HG02973 (cell line): Measurements from ENCODE around the gene CERT1.

Source experiments
- ATAC-seq: cut with Tn5 transposase; IDR thresholded peaks from one replicate; pipeline ENCODE4 v1.9.1; 2021; ENCODE audit warnings: moderate library complexity; ENCODE audit not compliant: unreplicated experiment

Gene CERT1

DNA sequence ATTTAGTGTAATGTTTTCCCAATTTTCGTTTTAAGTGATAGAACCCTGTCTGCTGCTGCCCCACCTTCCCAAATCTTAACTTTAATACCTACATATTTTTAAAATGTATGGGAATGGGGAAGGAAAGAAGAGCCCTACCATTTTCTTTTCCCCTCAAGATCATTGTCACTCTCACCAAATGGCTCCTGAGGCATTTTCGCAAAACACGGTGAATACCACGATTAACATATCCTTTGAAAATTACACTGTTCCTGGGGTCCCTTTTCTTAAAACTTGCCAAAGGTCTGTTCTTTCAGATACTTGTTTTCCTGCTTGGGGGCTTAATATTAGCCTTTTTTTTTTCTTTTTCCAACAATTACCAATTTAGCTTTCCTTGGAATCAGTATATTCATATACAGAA, 36.1 kb downstream of the CERT1 start:
- no peak for ATAC-seq

DNA sequence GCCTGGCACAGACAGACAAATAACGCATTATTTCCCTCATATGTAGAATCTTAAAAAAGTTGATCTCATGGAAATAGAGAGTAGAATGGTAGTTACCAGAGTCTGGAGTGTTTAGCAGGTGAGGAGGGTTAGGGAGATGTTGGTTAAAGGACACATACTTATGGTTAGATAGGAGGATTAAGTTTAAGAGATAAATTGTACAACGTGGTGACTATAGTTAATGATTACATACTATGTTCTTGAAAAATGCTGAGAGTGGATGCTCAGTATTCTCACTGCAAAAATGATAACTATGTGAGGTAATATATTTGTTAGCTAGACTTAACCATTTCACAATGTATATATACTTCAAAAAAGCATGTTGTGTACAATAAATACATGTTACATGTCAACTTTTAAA, 38.0 kb downstream of the CERT1 start:
- no peak for ATAC-seq

DNA sequence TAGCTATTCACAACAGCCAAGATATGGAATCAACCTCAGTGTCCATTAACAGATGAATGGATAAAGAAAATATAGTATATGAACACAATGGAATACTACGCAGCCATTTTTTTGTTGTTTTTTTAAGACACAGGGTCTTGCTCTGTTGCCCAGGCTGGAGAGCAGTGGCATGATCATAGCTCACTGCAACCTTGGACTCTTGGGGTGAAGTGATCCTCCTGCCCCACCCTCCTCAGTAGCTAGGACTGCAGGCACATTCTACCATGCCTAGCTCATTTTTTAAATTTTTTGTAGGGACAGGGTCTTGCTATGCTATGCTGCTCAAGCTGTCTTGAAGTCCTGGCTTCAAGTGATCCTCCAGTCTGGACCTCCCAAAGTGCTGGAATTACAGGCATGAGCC, 38.5 kb downstream of the CERT1 start:
- no peak for ATAC-seq

DNA sequence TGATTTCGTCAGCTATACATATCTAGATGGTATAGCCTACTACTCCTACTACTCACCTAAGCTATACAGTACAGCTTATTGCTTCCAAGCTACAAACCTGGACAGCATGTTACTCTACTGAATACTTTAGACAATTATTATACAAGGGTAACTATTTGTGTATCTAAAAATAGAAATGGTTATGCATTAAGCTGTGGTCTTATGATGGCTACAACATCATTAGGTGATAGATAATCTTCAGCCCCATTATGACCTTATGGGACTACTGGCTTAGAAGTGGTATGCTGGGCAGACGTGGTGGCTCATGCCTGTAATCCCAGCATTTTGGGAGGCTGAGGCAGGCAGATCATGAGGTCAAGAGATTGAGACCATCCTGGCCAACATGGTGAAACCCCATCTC, 40.2 kb downstream of the CERT1 start:
- ATAC-seq, result no peak

DNA sequence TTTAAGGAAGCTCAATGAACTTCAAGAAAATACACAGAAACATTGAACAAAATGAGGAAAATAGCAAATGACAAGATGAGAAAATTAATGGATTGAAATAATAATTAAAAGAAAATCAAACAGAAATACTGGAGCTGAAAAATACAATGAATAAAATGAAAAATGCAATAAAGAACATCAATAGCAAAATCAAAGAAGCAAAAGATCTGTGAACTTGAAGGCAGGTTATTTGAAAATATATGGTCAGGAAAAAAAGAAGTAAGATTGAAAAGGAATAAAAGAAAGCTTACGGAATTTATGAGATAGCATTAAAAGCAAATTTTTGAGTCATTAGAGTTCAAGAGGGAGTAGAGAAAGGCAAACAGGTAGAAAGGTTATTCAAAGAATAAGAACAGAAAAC, 42.4 kb downstream of the CERT1 start:
- ATAC-seq, result no peak

DNA sequence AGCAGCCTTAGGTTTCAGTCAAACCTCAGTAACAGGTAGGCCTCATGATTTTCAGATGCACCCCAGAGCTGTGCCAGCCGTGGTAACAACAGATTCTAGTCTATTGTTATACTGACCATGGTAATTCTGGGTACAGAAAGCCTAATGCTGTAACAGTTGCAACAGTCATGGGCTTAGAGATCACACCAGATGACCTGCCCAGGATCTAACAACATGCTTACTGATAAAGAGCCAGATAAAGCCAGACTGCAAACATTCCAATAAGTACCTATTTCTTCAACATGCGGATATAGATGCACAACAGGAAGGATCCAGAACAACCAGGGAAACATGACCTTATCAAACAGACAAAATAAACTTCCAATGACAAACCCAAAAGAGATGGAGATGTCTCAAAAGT, 42.8 kb downstream of the CERT1 start:
- no peak for ATAC-seq

DNA sequence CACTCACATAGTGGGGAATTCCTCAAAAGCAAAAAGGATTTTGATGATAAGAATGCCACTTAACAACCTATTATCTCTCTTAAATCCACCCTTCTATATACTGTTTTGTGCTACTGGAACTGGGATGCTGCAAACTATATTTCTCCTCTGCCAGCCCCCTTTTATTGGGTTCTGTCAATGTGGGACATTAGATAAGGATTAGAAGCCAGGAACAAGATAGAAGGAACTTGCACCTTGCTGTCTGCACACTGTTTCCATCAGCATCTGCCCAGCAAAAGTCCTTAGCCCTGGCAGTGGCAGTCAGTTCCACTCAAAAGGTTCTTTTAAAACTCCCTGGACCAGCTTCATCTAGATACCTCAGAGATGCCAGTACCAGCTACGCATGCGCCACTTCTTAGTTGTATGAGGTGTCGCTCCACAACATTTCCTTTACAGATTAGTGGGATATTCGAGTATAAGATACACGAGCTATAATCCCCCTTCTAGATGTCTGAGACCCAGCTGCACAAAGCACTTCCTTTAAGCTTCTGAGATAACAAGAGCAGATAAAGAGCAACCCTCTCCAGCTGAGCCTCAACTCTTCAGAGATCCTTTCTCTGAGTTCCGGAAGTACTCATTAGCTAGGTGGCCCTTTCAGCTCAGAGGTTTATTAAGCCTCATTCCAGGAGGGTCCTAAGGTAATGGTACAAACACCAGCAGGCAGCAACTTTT, 45.3 kb downstream of the CERT1 start:
- ATAC-seq, result no peak

DNA sequence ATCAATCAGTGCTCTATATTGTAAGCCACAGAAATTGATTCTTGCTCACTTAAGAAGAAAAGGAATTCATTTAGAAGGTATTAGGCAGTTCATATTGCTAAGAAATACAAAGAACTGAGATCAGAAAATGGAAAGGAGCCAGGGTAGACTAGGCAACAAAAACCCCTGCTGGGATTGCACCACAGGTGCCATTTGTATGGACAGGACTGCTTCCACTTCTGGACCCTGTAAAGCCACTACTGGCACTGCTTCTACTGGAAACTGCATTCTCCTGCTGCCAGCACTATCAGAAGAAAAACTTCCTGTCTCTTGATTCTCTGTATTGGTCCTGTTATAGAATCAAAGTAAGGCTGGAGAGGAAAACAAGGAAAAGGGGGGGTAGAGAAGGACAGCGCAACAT, 45.9 kb downstream of the CERT1 start:
- ATAC-seq, result no peak

DNA sequence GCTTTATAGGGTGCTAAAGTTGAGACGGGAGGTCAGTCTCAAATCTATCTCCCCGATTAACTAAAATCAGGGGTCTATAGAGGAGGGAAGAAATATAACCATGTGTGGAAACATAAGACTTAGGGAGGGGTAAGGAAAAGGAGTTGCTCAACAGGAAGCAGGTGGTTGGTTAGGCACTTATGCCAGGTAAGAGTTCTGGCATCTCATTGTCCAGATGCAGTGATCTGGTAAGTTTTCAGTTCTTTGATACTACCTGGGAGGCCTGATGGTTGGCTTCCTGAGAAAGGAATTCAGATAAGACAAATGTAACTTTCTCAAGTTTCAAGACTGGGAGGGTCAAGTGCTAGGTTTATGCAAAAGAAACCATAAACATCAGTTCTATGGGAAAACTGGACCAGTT, 47.7 kb downstream of the CERT1 start:
- no peak for ATAC-seq

DNA sequence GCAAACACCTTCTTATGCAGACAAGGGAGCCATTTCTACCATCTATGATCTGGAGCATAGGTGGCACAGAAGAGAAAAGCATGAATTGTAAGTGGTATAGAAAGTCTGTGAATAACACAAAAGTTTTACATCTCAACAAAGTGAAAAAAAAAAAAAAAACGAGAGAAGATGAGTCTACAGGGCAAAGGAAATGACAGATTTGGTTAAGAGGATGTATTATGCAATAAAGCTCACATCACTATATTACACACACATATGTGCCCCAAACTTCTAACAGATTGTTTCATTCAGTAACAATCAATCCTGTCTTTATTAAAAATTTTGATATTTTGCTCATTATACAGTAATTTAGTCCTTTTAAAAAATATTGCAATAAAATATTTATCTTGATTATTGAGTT, 49.8 kb downstream of the CERT1 start:
- ATAC-seq, result no peak

DNA sequence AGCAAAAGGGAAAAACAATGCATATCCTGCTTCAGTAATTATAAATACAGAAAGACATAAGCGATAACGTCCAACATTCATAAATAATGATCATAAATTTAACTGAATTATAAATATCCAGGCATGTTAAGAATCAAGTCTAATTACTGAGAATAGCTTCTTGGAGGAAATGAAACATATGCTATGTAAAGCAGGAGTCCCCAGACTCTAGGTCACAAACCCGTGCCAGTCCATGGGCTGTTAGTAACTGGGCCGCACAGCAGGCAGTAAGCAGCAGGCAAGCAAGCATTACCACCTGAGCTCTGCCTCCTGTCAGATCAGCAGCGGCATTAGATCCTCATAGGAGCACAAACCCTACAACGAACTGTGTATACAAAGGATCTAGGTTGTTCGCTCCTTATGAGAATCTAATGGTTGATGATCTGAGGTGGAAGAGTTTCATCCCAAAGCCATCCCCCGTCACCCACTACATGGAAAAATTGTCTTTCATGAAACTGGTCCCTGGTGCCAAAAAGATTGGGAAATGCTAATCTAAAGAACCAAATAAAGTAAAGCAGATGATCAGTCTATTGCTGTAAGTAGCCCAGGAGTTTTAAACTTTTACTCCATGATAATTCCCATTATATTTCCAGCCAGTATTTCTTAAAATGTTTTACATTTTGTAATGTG, 50.4 kb downstream of the CERT1 start:
- ATAC-seq, result peak; percentile 71

DNA sequence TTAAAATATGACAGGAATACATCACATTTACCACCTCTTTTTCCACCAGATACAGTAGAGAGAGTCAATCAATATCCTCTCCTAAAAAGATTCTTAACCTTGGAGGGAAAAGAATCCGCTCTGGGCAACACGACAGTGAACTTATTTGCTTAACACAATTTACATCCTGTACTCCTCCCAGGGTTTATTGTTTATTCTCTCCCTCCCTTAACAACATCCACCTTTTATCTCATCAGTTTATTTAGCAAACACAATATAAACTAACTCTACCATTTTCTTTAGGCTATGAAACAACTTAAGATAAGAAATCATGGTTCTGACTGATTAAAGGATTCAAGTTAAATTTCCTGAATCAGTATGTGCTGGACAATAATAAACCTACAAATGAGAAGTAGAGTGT, 50.9 kb downstream of the CERT1 start:
- peak; percentile 11 for ATAC-seq

DNA sequence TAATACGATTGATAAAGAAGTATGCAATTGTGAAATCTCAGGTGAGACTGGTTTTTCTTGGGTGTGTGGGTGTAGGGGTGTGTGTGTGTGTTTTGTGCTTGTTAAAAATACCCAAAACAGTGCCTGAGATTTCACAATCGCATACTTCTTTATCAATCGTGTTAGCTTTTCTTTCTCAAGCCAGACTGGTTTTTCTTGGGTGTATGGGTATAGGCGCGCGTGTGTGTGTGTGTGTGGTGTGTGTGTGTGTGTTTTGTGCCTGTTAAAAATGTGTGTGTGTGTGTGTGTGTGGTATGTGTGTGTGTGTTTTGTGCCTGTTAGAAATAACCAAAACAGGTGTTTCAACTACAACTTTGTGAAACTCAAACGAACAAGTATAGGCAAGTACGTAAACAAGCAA, 53.7 kb downstream of the CERT1 start:
- no peak for ATAC-seq

DNA sequence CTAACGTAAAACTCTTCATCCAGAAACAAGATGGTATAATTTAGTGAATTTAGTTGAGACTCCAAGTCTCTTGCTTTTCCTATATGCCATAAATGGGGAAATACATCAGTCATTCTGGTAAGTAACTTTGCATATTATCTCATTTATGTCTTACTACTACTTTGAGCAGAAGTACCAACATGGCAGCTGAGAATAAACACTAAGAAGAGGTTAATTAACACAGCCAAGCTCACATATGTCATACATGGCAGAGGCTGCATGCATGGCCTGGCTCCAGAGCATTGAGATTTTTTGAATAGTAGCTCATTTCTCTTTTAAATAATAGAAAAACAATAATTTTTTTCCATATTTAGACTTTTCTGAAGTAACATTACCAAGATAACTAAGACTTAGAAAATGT, 54.3 kb downstream of the CERT1 start:
- ATAC-seq, result no peak

DNA sequence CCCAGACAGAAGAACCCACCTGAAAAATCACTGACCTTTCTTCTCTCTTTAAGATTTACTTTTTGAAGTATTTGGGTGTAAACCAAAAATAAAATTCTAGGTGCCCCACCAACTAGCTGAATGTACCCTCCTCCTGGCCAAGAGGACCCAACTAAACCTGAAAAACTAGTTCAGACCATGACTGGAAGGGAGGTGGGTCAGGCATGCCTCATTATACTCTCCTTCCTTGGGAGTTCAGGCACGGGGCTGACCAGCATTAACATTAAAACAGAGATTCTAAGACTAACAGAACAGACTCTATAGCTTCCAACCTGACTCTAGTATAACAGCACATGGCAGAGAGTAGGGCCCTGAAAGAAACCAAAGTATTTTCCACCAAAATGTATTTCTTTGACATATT, 61.4 kb downstream of the CERT1 start:
- no peak for ATAC-seq

DNA sequence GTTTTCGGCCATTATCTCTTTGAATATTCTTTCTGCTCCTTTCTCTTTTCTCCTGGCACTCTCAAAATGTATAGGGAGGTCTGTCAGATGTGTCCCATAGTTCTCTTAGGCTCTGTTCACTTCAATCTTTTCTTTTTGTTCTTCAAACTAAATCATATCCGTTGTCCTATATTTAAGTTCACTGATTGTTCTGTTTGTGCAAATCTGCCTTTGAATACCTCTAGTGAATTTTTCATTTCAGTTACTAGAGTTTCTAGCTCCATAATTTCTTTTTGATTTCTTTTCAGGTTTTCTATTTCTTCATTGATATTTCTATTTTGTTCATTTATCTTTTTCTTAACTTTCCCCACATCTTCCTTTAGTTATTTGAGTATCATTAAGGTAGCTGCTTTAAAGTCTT, 65.4 kb downstream of the CERT1 start:
- ATAC-seq, result no peak

DNA sequence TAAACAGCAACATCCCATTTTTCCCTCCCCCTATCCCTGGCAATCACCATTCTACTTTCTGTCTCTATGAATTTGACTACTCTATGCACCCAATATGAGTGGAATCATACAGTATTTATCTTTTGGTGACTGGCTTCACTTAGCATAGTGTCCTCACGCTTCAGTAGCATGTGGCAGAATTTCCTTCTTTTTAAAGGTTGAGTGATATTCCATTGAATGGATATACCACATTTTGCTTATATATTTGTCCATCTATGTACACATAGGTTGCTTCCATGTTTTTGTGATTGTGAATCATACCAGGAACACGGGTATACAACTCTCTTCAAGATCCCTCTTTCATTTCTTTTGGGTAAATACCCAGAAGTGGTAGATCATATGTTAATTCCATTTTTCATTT, 69.9 kb downstream of the CERT1 start:
- ATAC-seq, result no peak

DNA sequence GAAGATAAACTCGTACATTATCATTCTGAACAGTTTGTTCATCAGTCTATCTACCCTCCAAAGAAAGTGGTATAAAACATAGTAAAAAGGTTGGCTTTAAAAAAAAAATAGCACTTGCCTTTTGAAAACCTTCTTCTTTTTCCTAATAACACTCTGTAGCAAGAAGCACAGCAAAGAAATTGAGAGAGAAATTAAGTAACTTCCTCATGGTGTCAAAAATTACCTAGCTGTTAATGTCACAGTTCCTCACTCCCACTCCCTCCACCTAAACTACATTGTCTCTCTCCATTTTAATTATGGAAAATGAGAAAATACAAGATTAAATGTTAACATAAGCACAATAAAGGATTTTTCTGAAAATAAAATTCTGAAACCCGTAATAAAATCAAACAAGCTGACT, 72.2 kb downstream of the CERT1 start:
- ATAC-seq, result no peak

DNA sequence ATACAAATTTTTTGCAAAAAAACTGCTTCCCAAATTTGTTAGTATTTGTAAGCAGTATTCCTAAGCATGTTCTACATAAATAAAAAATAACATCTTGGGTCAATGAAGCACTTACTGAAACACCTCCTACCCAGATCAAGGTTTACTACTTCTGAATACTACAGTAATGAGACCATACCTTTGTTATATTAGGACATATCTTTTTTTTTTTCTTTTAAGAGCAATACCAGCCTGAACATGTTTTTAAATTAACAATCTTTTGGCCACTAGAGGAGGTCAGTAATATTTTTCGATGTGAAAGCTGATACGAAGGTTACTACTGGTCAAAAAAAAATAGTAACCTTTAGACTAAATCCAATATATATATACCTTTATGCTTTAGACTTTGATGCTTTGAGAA, 72.7 kb downstream of the CERT1 start:
- no peak for ATAC-seq

DNA sequence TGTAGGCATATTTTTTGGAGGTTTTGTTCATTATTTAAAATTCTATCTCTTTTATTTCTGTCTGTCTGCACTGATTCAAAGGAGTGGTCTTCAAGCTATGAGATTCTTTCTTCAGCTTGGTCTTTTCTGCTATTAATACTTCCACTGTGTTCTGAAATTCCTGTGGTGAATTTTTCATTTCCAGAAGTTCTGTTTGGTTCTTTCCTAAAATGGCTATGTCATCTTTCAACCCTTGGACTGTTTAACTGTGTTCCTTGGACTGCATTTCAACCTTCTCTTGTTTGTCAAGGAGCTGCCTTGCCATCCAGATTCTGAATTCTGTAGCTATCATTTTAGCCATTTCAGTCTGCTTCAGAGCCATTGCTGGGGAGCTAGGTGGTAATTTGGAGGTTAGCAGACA, 76.3 kb downstream of the CERT1 start:
- no peak for ATAC-seq

DNA sequence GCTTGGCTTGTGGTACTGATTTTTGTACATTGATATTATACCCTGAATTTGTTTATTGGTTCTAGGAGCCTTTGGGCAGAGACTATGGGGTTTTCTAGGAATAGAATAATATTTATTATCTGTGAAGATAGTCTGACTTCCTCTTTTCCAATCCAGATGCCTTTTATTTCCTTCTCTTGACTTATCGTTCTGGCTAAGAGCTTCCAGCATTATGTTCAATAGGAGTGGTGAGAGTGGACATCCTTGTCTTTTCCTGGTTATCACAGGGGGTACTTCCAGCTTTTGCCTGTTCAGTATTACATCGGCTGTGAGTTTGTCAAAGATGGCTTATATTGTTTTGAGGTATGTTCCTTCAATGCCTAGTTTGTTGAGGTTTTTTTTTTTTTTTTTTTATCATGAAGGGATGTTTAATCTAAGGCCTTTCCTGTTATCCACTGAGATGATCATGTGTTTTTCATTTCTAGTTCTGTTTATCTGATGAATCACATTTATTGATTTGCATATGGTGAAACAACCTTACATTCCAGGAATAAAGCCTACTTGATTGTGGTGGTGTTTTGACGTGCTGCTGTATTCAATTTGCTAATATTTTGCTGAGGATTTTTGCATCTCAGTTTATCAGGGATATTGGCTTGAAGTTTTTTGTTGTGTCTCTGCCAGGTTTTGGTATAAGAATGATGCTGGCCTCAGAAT, 77.5 kb downstream of the CERT1 start:
- ATAC-seq, result no peak

DNA sequence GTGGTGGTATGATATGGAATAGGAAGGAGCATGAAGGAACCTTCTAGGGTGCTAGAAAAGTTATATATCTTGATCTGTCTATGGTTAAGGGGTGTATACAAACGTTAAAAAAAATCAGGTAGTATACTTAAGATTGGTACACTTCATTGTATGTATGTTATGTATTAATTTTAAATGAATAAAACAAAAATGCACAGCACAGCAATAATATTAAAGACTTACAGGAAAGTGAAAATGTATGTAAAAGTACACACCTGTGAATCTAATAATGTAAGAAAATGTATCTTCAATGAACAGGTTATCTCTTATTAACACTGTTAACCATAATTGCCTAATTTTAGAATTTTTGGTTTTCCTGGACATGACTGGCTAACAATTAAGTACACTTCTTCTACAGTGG, 97.2 kb downstream of the CERT1 start:
- ATAC-seq, result no peak
